Heart right ventricle (tissue), 16 donors: ENCODE results near the gene SLCO2A1. TPM values are rescaled to one million over a fixed set of nuclear protein-coding genes. Genes with fewer than 3 reads are reported as not detected.
A peak's percentile ranks its signal among the peaks of the same experiment; 100 is the strongest.

Experiments
- ATAC-seq, 8 donors: fragments of 200-7000 bp; cut with Tn5 transposase; one replicate each; pipeline ENCODE4 v1.9.1; 2020; ENCODE audit warnings: mild to moderate bottlenecking in 8 of 8, moderate library complexity in 8 of 8, moderate number of reproducible peaks in 1 of 8
- DNase-seq, 2 donors: peaks; one replicate each; pipeline ENCODE4 v3.0.0-alpha.2; 2020
- H3K27ac ChIP-seq, 10 donors: fragments of 200-600 bp; sonication (generic) in 2 of 10; one replicate each; pipeline versions ENCODE4 v1.5.0 to v1.8.0; 2020 to 2022; ENCODE audit warnings: mild to moderate bottlenecking in 3 of 10
- H3K27me3 ChIP-seq, 7 donors: fragments of 200-600 bp; one replicate each; pipeline ENCODE4 v1.8.0; 2021 to 2022; ENCODE audit warnings: mild to moderate bottlenecking in 2 of 7
- H3K36me3 ChIP-seq, 9 donors: fragments of 200-600 bp; sonication (generic) in 1 of 9; one replicate each; pipeline versions ENCODE4 v1.5.0 to v1.8.0; 2020 to 2022; ENCODE audit warnings: mild to moderate bottlenecking in 2 of 9
- H3K4me1 ChIP-seq, 9 donors: fragments of 200-600 bp; sonication (generic) in 1 of 9; one replicate each; pipeline versions ENCODE4 v1.5.0 to v1.8.0; 2020 to 2022; ENCODE audit warnings: mild to moderate bottlenecking in 4 of 9
- H3K4me3 ChIP-seq, 10 donors: fragments of 200-600 bp; sonication (generic) in 2 of 10; one replicate each; pipeline versions ENCODE4 v1.5.0 to v1.8.0; 2020 to 2022; ENCODE audit warnings: mild to moderate bottlenecking in 7 of 10, moderate library complexity in 2 of 10
- H3K9me3 ChIP-seq, 11 donors: fragments of 200-600 bp in 10 of 11; sonication (generic) in 2 of 11; one replicate each; pipeline versions ENCODE4 v1.5.0 to v1.8.0; 2013 to 2022; ENCODE audit warnings: mild to moderate bottlenecking in 2 of 11, control low read depth in 1 of 11, moderate library complexity in 1 of 11
- WGBS, 2 donors: extraction: QIAGEN DNeasy Blood & Tissue Kit; methylation state at CpG; one replicate each; pipeline ENCODE4 v1.1.7; 2013; ENCODE audit warnings: inconsistent platforms in 1 of 2; 5-methylcytosine and 5-hydroxymethylcytosine counted together
- intact Hi-C, 10 donors: fragments of 100-400 bp; cut with DNase I; formaldehyde crosslinking; loops; one replicate each; pipeline versions ENCODE4 v1.11.1 to v1.14.2; 2022
- polyA plus RNA-seq, 2 donors: library from polyadenylated mRNA; stranded (reverse); fragments of 200-250 nt; gene quantifications; one replicate each; pipeline ENCODE4 v1.2.3, GENCODE V29; 2013
- total RNA-seq, 10 donors: library from RNA; stranded (reverse); fragmentation: NEBNext Ultra II Directional in 3 of 10; extraction: Animal tissue kit (Norgen Biotek cat#: 25700) in 3 of 10; gene quantifications; one replicate each; pipeline versions ENCODE4 v1.2.1 to v1.2.4, GENCODE V29; 2021 to 2023
- TF ChIP-seq, protein P1 (sequence below), 9 donors: fragments of 200-600 bp; sonication (generic) in 2 of 9; IDR thresholded peaks; one replicate each; pipeline versions ENCODE4 v1.5.0 to v1.8.0; 2021 to 2022; ENCODE audit warnings: antibody characterized with exemption in 9 of 9, mild to moderate bottlenecking in 5 of 9, moderate library complexity in 1 of 9
- donor health status: Arrhythmogenic right ventricular cardiomyopathy.
- donor health status: ischemic (EF 13 %, LVEDD 7.1; RV severe dilation, severe dysfunction).
- donor health status: healthy with polysubstance abuse.
- donor health status: DM: no; HTN: yes; CAD: no.
- donor health status: DM: no; HTN: no; CAD: no.
- donor health status: ischemic (EF 25% LVEDD 6.9; RV normal size, moderate dysfunction).
- donor health status: ischemic (EF 25% LVEDD 5.7; RV mildly dilated, moderate dysfunction).
- donor health status: healthy.
- donor health status: DM: yes; HTN: yes; CAD: no.
- donor health status: Ischemic cardiomyopathy.
- donor health status: ischemic (EF 35%, LVEDD 5.7; RV mildly dilated, moderate dysfunction).
- donor health status: nonischemic (EF 11% LVEDD 7.7; RV severe dilation, severe dysfunction).
- donor health status: DM: yes; HTN: yes; CAD: no.
- donor health status: PGD.
- donor health status: ischemic (EF 29% LVEDD 5.4; RV normal size, mild dysfunction).
- donor health status: nonischemic (EF 23%, LVEDD 6.1; RV moderate dilation, normal function).

Gene SLCO2A1
- total and polyA plus RNA-seq, 12 donors: 3.6 to 30.4 (median 10.0) TPM

DNA sequence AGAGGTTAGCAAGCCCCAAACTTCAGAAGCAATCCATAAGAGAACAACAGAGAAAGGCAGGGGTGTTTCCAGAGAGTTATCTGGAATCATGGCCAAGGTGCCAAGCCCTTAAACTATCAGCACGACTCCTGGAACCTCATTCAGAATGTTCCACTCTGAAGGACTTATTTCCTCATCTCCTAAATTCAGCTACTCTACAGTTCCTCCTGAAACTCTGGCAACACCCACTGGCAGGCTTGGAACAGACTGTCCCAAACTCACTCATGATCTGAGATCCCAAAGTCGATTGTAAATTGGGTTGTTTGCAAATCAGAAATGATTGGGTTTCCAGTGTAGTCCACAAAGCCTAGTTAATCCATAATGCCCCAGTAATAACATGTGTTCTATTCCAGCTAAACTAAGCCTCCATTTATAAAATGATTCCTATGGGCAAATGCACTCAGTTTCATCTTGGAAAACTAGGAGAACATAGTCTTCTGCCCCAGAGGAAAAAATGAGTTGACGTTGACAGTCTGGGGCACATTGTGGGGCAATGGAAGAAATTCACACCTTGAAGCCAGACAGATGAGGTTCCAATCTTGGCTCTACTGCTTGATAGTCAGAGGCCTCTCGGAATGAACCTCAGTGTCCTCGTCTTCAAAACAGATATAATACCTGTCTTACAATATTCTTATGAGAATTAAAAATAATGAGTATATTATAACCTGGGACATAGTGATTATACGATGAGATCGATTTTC lies 65.9 kb downstream of the SLCO2A1 start:
- Histone ChIP-seq H3K4me1 (peaks cover 0 to 8% (median under 1%) of the 10 kb centered on the region in 9 donors), H3K9me3 (no peaks in the 10 kb centered on the region), H3K36me3 (no peaks in the 10 kb centered on the region), H3K4me3 (no peak overlapping the region), H3K27me3 (no peaks in the 10 kb centered on the region), H3K27ac (no peak overlapping the region)
- WGBS, 2 donors: 78 to 89% methylated on average over 7 of the region's 7 CpGs
- intact Hi-C loops: no loop called here
- DNase-seq: no peak
- peak in 1 of 8 donors; percentile 59 for ATAC-seq
- TF ChIP-seq, protein P1, sequence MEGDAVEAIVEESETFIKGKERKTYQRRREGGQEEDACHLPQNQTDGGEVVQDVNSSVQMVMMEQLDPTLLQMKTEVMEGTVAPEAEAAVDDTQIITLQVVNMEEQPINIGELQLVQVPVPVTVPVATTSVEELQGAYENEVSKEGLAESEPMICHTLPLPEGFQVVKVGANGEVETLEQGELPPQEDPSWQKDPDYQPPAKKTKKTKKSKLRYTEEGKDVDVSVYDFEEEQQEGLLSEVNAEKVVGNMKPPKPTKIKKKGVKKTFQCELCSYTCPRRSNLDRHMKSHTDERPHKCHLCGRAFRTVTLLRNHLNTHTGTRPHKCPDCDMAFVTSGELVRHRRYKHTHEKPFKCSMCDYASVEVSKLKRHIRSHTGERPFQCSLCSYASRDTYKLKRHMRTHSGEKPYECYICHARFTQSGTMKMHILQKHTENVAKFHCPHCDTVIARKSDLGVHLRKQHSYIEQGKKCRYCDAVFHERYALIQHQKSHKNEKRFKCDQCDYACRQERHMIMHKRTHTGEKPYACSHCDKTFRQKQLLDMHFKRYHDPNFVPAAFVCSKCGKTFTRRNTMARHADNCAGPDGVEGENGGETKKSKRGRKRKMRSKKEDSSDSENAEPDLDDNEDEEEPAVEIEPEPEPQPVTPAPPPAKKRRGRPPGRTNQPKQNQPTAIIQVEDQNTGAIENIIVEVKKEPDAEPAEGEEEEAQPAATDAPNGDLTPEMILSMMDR (IDR thresholded peaks at IDR 0.05): no peak

DNA sequence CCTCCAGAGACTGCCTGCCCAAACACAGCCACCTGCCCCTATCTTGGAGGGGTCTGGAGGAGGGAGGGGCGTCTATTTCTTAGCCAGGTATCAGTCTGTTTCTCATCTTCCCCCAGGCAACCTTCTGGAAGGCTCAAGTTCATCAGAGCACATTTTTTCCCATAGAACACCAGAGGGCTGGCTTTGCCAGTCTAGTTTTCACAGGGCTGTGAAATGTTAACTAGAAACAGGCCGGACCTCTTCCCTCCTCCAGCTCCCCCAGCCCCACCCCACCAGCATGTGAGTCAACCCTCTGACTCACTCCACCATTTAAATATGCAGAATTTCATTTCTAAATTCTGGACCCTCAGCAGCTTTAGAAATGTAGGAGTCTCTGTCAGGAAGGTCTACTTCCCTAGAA lies 66.9 kb downstream of the SLCO2A1 start:
- no peaks in the 10 kb centered on the region for H3K9me3 ChIP-seq
- intact Hi-C loops: no loop called here
- ATAC-seq: peak in 1 of 8 donors; percentile 6
- no peak overlapping the region for H3K27ac ChIP-seq
- DNase-seq: no peak
- TF ChIP-seq, protein P1 (IDR thresholded peaks at IDR 0.05): no peak
- no peaks in the 10 kb centered on the region for H3K36me3 ChIP-seq
- 37 to 41% methylated on average over 2 of the region's 2 CpGs for WGBS, 2 donors
- no peaks in the 10 kb centered on the region for H3K27me3 ChIP-seq
- peaks cover 0 to 3% (median 0%) of the 10 kb centered on the region in 9 donors for H3K4me1 ChIP-seq
- no peak overlapping the region for H3K4me3 ChIP-seq

DNA sequence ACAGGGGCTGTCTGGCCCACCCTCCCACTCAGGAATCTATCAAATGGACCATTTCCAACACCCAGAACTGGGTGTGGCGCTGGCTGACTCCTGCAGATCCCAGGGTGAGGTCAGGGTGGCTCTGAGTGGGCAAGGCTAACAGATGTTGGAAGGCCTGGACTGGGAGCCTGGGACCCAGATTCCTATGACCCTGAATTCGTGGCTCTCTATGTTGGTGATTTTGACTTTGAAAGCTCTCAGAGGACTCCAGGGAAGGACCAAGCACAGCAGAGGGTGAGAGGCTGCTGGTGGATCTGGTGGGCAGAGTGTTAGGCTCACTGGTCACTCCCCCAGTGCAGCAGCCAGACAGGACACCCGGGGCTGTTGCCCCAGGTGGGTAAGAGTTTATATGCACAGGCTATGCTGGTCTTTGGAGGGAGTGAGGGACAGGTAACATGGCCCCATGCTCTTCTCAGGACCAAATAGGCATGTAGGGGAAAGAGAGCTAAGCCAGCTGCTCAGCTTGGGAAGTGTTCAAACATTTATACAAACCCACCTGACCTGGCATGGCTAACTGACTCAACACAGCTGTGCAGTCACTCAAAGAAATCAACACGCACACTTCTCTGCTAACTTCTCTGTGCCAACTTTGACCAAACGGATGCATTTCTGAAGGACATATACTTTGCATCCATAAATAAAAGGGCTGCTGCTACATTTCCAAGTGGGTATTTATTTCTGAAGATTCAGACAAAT lies 71.5 kb downstream of the SLCO2A1 start:
- intact Hi-C loops: no loop called here
- ATAC-seq (no peak), DNase-seq (no peak)
- Histone ChIP-seq H3K27me3 (no peaks in the 10 kb centered on the region), H3K36me3 (no peaks in the 10 kb centered on the region), H3K9me3 (no peaks in the 10 kb centered on the region), H3K4me1 (peaks cover 0 to 27% (median 9%) of the 10 kb centered on the region in 9 donors), H3K27ac (no peak overlapping the region), H3K4me3 (no peak overlapping the region)
- TF ChIP-seq, protein P1 (IDR thresholded peaks at IDR 0.05): no peak
- 91% methylated on average over 5 of the region's 5 CpGs for WGBS, 2 donors

DNA sequence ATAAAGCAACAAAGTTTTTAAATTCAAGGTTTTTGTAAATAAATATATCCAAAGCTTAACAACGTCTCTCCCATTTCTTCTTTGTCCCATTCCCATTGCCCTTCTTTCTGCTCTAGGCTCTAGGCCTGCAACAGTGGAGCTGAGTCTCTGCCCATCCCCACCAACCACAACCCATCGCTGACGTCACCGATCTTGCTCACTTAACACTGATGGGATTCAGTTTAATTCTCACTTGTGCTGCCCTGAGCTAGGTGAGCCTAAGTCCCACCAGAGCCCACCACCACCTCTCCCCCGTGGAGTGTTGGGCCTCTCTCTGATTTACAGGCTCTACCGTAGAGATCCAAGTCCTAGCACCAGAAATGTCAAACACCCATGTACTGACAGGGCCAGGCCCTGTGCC lies 72.7 kb downstream of the SLCO2A1 start:
- TF ChIP-seq, protein P1 (IDR thresholded peaks at IDR 0.05): no peak
- Histone ChIP-seq H3K27ac (no peak overlapping the region), H3K36me3 (no peaks in the 10 kb centered on the region), H3K4me1 (peaks cover 0 to 27% (median 9%) of the 10 kb centered on the region in 9 donors), H3K4me3 (no peak overlapping the region), H3K9me3 (no peaks in the 10 kb centered on the region), H3K27me3 (no peaks in the 10 kb centered on the region)
- DNase-seq (no peak), ATAC-seq (no peak)
- 75 to 79% methylated on average over 6 of the region's 6 CpGs for WGBS, 2 donors
- intact Hi-C loops: no loop called here
